Ascending aorta (tissue), 2 donors: ENCODE data around the gene RELL1. TPM values are rescaled to one million over a fixed set of nuclear protein-coding genes. Genes with fewer than 3 reads are reported as not detected.

Experiments used
- DNase-seq, 2 donors: peaks; one replicate each; pipeline ENCODE4 v3.0.0-alpha.2; 2019; ENCODE audit warnings: low spot score in 2 of 2
- H3K27ac ChIP-seq, 2 donors: fragments of 200-600 bp; sonication (generic); one replicate each; pipeline ENCODE4 v1.5.1; 2016 to 2017; ENCODE audit warnings: mild to moderate bottlenecking in 1 of 2
- H3K27me3 ChIP-seq: fragments of 200-600 bp; sonication (generic); one replicate; pipeline ENCODE4 v1.5.1; 2017
- H3K36me3 ChIP-seq, 2 donors: fragments of 200-600 bp; sonication (generic); one replicate each; pipeline ENCODE4 v1.5.1; 2016
- H3K4me1 ChIP-seq, 2 donors: fragments of 200-600 bp; sonication (generic); one replicate each; pipeline ENCODE4 v1.5.1; 2016 to 2017; ENCODE audit warnings: mild to moderate bottlenecking in 1 of 2
- H3K4me3 ChIP-seq, 2 donors: fragments of 200-600 bp; sonication (generic); one replicate each; pipeline ENCODE4 v1.5.1; 2016 to 2017; ENCODE audit warnings: mild to moderate bottlenecking in 1 of 2
- H3K9me3 ChIP-seq, 2 donors: fragments of 200-600 bp; sonication (generic); one replicate each; pipeline ENCODE4 v1.5.1; 2016
- CTCF ChIP-seq, 3 experiments: fragments of 200-600 bp in 2 of 3; fragments of 450-650 bp in 1 of 3; sonication (generic) in 2 of 3; IDR thresholded peaks; one replicate each; pipeline ENCODE4 v1.5.1; 2016 to 2019; ENCODE audit warnings: antibody characterized with exemption in 3 of 3, mild to moderate bottlenecking in 1 of 3, moderate library complexity in 1 of 3
- intact Hi-C: fragments of 100-400 bp; cut with DNase I; formaldehyde crosslinking; loops from one replicate; pipeline ENCODE4 v1.15.1; 2023
- total RNA-seq: library from RNA; depleted of rRNA; stranded (reverse); fragments of >200 nt; gene quantifications from one replicate; pipeline ENCODE4 v1.1.0, GENCODE V29; 2016

The RELL1 gene
- total RNA-seq, 1 donor from 2014 or later: 61.5 TPM

DNA sequence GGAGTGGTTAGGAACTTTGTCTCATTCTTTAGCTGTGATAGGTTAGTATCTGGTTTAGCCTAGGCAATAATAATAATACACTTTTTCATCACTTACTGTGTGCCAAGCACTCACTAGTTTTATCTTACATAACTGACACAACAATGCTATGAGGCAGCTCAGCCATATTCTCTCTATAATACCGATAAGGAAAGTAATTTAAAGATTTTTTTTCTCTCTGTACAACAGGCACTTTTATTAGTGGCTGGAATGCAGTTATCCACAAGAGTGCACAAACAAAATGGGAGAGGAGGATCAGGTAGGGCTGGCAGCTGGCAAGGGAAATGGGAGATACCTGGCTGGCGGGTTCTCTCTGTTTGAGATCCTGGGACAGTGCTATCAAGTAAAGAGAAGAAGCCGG, 7.6 kb downstream of the RELL1 start:
- Histone ChIP-seq H3K4me3 (no peak overlapping the region), H3K9me3 (no peaks in the 10 kb centered on the region), H3K27ac (no peak overlapping the region), H3K27me3 (no peaks in the 10 kb centered on the region), H3K4me1 (no peaks in the 10 kb centered on the region), H3K36me3 (no peaks in the 10 kb centered on the region)
- intact Hi-C loops: no loop called here
- TF ChIP-seq CTCF (IDR thresholded peaks at IDR 0.05): no peak
- no peak for DNase-seq

- DNase-seq: no peak
- intact Hi-C loops: no loop called here
- TF ChIP-seq CTCF (IDR thresholded peaks at IDR 0.05): no peak
- H3K4me1 ChIP-seq: no peaks in the 10 kb centered on the region
- H3K27me3 ChIP-seq: no peaks in the 10 kb centered on the region
- no peak overlapping the region for H3K27ac ChIP-seq
- H3K36me3 ChIP-seq: no peaks in the 10 kb centered on the region
- no peaks in the 10 kb centered on the region for H3K9me3 ChIP-seq
- no peak overlapping the region for H3K4me3 ChIP-seq
Measured at GRCh38 chr4:37675587-37676290, 10.4 kb downstream of the RELL1 start.

GRCh38 chr4:37674439-37674838, 11.7 kb downstream of the RELL1 start:
- no peak for TF ChIP-seq CTCF (IDR thresholded peaks at IDR 0.05)
- no peaks in the 10 kb centered on the region for H3K4me1 ChIP-seq

GRCh38 chr4:37673538-37674192, 12.5 kb downstream of the RELL1 start:
- intact Hi-C loops: no loop called here
- no peak for TF ChIP-seq CTCF (IDR thresholded peaks at IDR 0.05)
- Histone ChIP-seq H3K27ac (no peak overlapping the region), H3K27me3 (no peaks in the 10 kb centered on the region), H3K4me3 (no peak overlapping the region), H3K4me1 (no peaks in the 10 kb centered on the region), H3K36me3 (no peaks in the 10 kb centered on the region), H3K9me3 (no peaks in the 10 kb centered on the region)
- DNase-seq: no peak

More at GRCh38 chr4:37674439-37674838, 11.7 kb downstream of the RELL1 start:
- H3K4me3 ChIP-seq: no peak overlapping the region
- intact Hi-C loops: no loop called here
- H3K9me3 ChIP-seq: no peaks in the 10 kb centered on the region
- no peaks in the 10 kb centered on the region for H3K36me3 ChIP-seq
- DNase-seq: no peak
- no peak overlapping the region for H3K27ac ChIP-seq
- no peaks in the 10 kb centered on the region for H3K27me3 ChIP-seq

GRCh38 chr4:37671072-37671471, 15.1 kb downstream of the RELL1 start:
- no peaks in the 10 kb centered on the region for H3K9me3 ChIP-seq
- peaks cover 0 to 12% of the 10 kb centered on the region in 2 donors for H3K4me1 ChIP-seq
- intact Hi-C loops: no loop called here
- TF ChIP-seq CTCF (IDR thresholded peaks at IDR 0.05): no peak
- no peaks in the 10 kb centered on the region for H3K36me3 ChIP-seq
- H3K27me3 ChIP-seq: no peaks in the 10 kb centered on the region
- DNase-seq: no peak
- no peak overlapping the region for H3K4me3 ChIP-seq
- no peak overlapping the region for H3K27ac ChIP-seq
